HG03175 (cell line): Measurements from ENCODE around the gene GRM5.
A peak's percentile ranks its signal among the peaks of the same experiment; 100 is the strongest.
"Not testable (repeated sequence)": the region's sequence is repeated elsewhere in the genome, so short reads cannot be mapped to it uniquely, and the experiment has no call there.

Source experiments
- ATAC-seq: cut with Tn5 transposase; IDR thresholded peaks from one replicate; pipeline ENCODE4 v1.9.1; 2021; ENCODE audit warnings: mild to moderate bottlenecking, moderate library complexity; ENCODE audit not compliant: unreplicated experiment

Gene GRM5

GRCh38 chr11:89065651-89066201, at the start of gene GRM5:
Gene GRM5 (minus strand): TSS chr11:89065982. CDS start chr11:89047872, 18,110 bp downstream.
- not testable (repeated sequence) for ATAC-seq

- peak; percentile 92 for ATAC-seq
Measured at GRCh38 chr11:89097956-89098355, 32.2 kb upstream of the GRM5 start.

GRCh38 chr11:89093806-89094205, 28.0 kb upstream of the GRM5 start:
- ATAC-seq = not testable (repeated sequence)

- not testable (repeated sequence) for ATAC-seq
Measured at GRCh38 chr11:89084951-89085350, 19.2 kb upstream of the GRM5 start.

GRCh38 chr11:89070911-89071310, 5.1 kb upstream of the GRM5 start:
- ATAC-seq = not testable (repeated sequence)

GRCh38 chr11:89067264-89067663, 1.5 kb upstream of the GRM5 start:
- no peak for ATAC-seq

GRCh38 chr11:89065066-89065465, 716 bp downstream of the GRM5 start:
- ATAC-seq = no peak

GRCh38 chr11:89063481-89063951, 2.3 kb downstream of the GRM5 start:
- ATAC-seq = not testable (repeated sequence)

GRCh38 chr11:89062771-89063298, 2.9 kb downstream of the GRM5 start:
- not testable (repeated sequence) for ATAC-seq

GRCh38 chr11:89061839-89062238, 3.9 kb downstream of the GRM5 start:
- not testable (repeated sequence) for ATAC-seq

- not testable (repeated sequence) for ATAC-seq
Measured at GRCh38 chr11:89057406-89057805, 8.4 kb downstream of the GRM5 start.

- ATAC-seq = no peak
Measured at GRCh38 chr11:89052220-89052619, 13.6 kb downstream of the GRM5 start.

GRCh38 chr11:89047159-89047558, 18.6 kb downstream of the GRM5 start:
- ATAC-seq = not testable (repeated sequence)

GRCh38 chr11:89043861-89044588, 21.8 kb downstream of the GRM5 start:
- ATAC-seq = not testable (repeated sequence)

- not testable (repeated sequence) for ATAC-seq
Measured at GRCh38 chr11:89029671-89030070, 36.1 kb downstream of the GRM5 start.

- ATAC-seq = no peak
Measured at GRCh38 chr11:89021339-89021738, 44.4 kb downstream of the GRM5 start.

GRCh38 chr11:89019827-89020547, 45.8 kb downstream of the GRM5 start:
- ATAC-seq = not testable (repeated sequence)

- no peak for ATAC-seq
Measured at GRCh38 chr11:89016214-89016613, 49.6 kb downstream of the GRM5 start.

GRCh38 chr11:89015614-89016013, 50.2 kb downstream of the GRM5 start:
- no peak for ATAC-seq

- not testable (repeated sequence) for ATAC-seq
Measured at GRCh38 chr11:89000852-89001251, 64.9 kb downstream of the GRM5 start.

- no peak for ATAC-seq
Measured at GRCh38 chr11:88979641-88980040, 86.1 kb downstream of the GRM5 start.
